ENCODE results near the gene SENP1.
"Not testable (repeated sequence)": the region's sequence is repeated elsewhere in the genome, so short reads cannot be mapped to it uniquely, and the experiment has no call there.

DNA sequence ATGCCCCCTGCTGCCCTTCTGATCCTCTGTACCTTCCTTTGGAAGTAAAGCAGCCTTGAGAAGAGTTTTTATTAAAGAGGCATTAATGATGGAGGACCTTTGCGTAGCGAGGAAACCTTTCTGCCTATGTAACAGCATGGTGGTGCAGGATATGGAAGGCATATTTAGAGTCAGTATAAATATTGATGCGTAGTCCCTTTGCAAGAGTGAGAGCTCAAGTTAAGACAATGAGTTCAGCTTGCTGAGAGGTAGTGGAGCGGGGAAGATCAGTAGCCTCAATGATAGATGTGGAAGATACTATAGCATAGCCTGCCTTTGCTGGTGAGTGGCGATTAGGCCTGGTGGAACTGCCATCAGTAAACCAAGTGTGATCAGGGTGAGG is 5.4 kb upstream of the SENP1 start:
- TF ChIP-seq MAFK, POLR2A (IDR thresholded peaks at IDR 0.05; ENCODE audit: low read depth, low read length): not testable (repeated sequence)
- TF ChIP-seq, protein P1, sequence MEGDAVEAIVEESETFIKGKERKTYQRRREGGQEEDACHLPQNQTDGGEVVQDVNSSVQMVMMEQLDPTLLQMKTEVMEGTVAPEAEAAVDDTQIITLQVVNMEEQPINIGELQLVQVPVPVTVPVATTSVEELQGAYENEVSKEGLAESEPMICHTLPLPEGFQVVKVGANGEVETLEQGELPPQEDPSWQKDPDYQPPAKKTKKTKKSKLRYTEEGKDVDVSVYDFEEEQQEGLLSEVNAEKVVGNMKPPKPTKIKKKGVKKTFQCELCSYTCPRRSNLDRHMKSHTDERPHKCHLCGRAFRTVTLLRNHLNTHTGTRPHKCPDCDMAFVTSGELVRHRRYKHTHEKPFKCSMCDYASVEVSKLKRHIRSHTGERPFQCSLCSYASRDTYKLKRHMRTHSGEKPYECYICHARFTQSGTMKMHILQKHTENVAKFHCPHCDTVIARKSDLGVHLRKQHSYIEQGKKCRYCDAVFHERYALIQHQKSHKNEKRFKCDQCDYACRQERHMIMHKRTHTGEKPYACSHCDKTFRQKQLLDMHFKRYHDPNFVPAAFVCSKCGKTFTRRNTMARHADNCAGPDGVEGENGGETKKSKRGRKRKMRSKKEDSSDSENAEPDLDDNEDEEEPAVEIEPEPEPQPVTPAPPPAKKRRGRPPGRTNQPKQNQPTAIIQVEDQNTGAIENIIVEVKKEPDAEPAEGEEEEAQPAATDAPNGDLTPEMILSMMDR (conservative IDR thresholded peaks at IDR 0.05; ENCODE audit: low read depth, low read length) = not testable (repeated sequence)

Measured in IMR-90 (cell line).